PC-9 (cell line): ENCODE results near the gene NGF.
"Not testable (repeated sequence)": the region's sequence is repeated elsewhere in the genome, so short reads cannot be mapped to it uniquely, and the experiment has no call there.

ENCODE experiments used
- EZH2 ChIP-seq: fragments of 200-600 bp; sonication (generic); IDR thresholded peaks from 2 replicates; pipeline ENCODE4 v1.8.0; 2017; ENCODE audit warnings: antibody characterized with exemption, low read depth
- TF ChIP-seq, protein P1 (sequence below): fragments of 200-600 bp; sonication (generic); conservative IDR thresholded peaks from 2 replicates; pipeline ENCODE4 v1.6.1; 2017; ENCODE audit warnings: mixed run types, antibody characterized with exemption, mild to moderate bottlenecking, moderate library complexity

GRCh38 chr1:115360505-115361129 is 22.6 kb upstream of the NGF start:
- TF ChIP-seq, protein P1, sequence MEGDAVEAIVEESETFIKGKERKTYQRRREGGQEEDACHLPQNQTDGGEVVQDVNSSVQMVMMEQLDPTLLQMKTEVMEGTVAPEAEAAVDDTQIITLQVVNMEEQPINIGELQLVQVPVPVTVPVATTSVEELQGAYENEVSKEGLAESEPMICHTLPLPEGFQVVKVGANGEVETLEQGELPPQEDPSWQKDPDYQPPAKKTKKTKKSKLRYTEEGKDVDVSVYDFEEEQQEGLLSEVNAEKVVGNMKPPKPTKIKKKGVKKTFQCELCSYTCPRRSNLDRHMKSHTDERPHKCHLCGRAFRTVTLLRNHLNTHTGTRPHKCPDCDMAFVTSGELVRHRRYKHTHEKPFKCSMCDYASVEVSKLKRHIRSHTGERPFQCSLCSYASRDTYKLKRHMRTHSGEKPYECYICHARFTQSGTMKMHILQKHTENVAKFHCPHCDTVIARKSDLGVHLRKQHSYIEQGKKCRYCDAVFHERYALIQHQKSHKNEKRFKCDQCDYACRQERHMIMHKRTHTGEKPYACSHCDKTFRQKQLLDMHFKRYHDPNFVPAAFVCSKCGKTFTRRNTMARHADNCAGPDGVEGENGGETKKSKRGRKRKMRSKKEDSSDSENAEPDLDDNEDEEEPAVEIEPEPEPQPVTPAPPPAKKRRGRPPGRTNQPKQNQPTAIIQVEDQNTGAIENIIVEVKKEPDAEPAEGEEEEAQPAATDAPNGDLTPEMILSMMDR, result not testable (repeated sequence)
- TF ChIP-seq EZH2, result not testable (repeated sequence)
